ENCODE measurements around the gene BLCAP.

DNA sequence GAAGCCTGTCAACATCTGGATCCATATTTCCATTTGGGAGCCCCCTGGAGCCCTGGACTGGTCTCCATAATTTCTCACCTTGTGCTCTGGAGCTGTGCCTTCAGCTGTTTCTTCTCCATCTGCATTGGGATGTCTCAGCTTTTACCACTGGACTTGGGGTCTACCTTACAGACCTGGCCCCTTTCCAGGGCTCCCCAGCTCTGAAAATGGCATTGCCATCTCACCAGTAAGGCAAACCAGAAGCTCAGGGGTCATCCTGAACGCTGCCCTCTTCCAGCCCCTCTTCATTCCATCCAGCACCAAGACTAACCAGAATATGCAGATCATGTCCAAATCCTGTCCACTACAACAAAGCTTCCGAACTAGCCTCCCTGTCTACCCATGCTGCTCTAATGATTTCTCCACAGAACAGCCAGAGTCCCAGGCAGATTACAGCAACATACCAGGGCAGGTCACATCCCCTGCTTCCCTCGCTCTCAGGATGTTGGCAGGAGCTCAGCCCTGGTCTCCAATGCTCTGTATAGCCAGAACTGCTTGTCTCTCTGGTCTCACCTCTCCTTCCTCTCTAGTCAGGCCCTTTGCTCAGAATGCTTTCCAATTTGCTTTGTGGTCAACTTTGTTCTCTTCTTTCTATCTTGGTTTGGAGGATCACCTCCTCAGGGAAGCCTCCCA is 24.3 kb downstream of the BLCAP start:
- TF ChIP-seq POLR2A (IDR thresholded peaks at IDR 0.05): no peak
- TF ChIP-seq, protein P1, sequence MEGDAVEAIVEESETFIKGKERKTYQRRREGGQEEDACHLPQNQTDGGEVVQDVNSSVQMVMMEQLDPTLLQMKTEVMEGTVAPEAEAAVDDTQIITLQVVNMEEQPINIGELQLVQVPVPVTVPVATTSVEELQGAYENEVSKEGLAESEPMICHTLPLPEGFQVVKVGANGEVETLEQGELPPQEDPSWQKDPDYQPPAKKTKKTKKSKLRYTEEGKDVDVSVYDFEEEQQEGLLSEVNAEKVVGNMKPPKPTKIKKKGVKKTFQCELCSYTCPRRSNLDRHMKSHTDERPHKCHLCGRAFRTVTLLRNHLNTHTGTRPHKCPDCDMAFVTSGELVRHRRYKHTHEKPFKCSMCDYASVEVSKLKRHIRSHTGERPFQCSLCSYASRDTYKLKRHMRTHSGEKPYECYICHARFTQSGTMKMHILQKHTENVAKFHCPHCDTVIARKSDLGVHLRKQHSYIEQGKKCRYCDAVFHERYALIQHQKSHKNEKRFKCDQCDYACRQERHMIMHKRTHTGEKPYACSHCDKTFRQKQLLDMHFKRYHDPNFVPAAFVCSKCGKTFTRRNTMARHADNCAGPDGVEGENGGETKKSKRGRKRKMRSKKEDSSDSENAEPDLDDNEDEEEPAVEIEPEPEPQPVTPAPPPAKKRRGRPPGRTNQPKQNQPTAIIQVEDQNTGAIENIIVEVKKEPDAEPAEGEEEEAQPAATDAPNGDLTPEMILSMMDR (IDR thresholded peaks at IDR 0.05): no peak
